SK-N-SH treated with all-trans-retinoic acid at 6 μM for 48 hours (cell line): Measurements from ENCODE around the gene NFIX.

ENCODE experiments used
- ATAC-seq: fragments of 200-7000 bp; cut with Tn5 transposase; 3 replicates; pipeline ENCODE4 v1.9.1; 2020; ENCODE audit warnings: mild to moderate bottlenecking, moderate library complexity
- ARNTL ChIP-seq: fragments of 450-650 bp; formaldehyde crosslinking; IDR thresholded peaks from 2 replicates; pipeline ENCODE4 v1.5.0; 2020; ENCODE audit warnings: low read depth, mild to moderate bottlenecking, moderate library complexity, borderline replicate concordance
- CREB5 ChIP-seq: fragments of 250-450 bp; sonication (Bioruptor Pico); IDR thresholded peaks from 2 replicates; pipeline ENCODE4 v1.5.1; 2020; ENCODE audit warnings: low read depth, mild to moderate bottlenecking, moderate library complexity
- CSDC2 ChIP-seq: fragments of 250-450 bp; sonication (Bioruptor Pico); IDR thresholded peaks from 2 replicates; pipeline ENCODE4 v1.5.0; 2020; ENCODE audit warnings: mild to moderate bottlenecking, moderate library complexity
- ESRRG ChIP-seq: fragments of 250-450 bp; sonication (Bioruptor Pico); IDR thresholded peaks from 2 replicates; pipeline ENCODE4 v1.6.1; 2021; ENCODE audit warnings: mild to moderate bottlenecking
- ISL1 ChIP-seq: fragments of 250-450 bp; sonication (Bioruptor Pico); IDR thresholded peaks from 2 replicates; pipeline ENCODE4 v2.1.2; 2022; ENCODE audit warnings: mild to moderate bottlenecking, moderate library complexity
- PATZ1 ChIP-seq: fragments of 250-450 bp; sonication (Bioruptor Pico); IDR thresholded peaks from 2 replicates; pipeline ENCODE4 v1.8.0; 2020; ENCODE audit warnings: mild to moderate bottlenecking, moderate library complexity, borderline replicate concordance
- POU6F1 ChIP-seq: fragments of 250-450 bp; sonication (Bioruptor Pico); IDR thresholded peaks from 2 replicates; pipeline ENCODE4 v1.8.0; 2021; ENCODE audit warnings: low read depth, mild to moderate bottlenecking, moderate library complexity, borderline replicate concordance
- PPARA ChIP-seq: fragments of 250-450 bp; sonication (Bioruptor Pico); IDR thresholded peaks from 2 replicates; pipeline ENCODE4 v1.5.0; 2020; ENCODE audit warnings: mild to moderate bottlenecking, borderline replicate concordance
- TCF4 ChIP-seq: fragments of 250-450 bp; sonication (Bioruptor Pico); IDR thresholded peaks from 2 replicates; pipeline ENCODE4 v1.8.0; 2021; ENCODE audit warnings: mild to moderate bottlenecking, moderate library complexity, borderline replicate concordance
- TSHZ2 ChIP-seq: fragments of 250-450 bp; sonication (Bioruptor Pico); IDR thresholded peaks from 2 replicates; pipeline ENCODE4 v1.5.0; 2020; ENCODE audit warnings: mild to moderate bottlenecking, moderate library complexity
- ZFP3 ChIP-seq: fragments of 250-450 bp; sonication (Bioruptor Pico); IDR thresholded peaks from 2 replicates; pipeline ENCODE4 v1.5.0; 2020; ENCODE audit warnings: mild to moderate bottlenecking, moderate library complexity
- ZFP30 ChIP-seq: fragments of 450-650 bp; formaldehyde crosslinking; IDR thresholded peaks from 2 replicates; pipeline ENCODE4 v1.5.0; 2022; ENCODE audit warnings: mild to moderate bottlenecking, moderate library complexity
- ZNF565 ChIP-seq: fragments of 450-650 bp; formaldehyde crosslinking; conservative IDR thresholded peaks from 2 replicates; pipeline ENCODE4 v1.5.0; 2020; ENCODE audit warnings: low read depth, mild to moderate bottlenecking, moderate library complexity
- ZNF70 ChIP-seq: fragments of 450-650 bp; formaldehyde crosslinking; IDR thresholded peaks from 2 replicates; pipeline ENCODE4 v1.5.0; 2020; ENCODE audit warnings: mild to moderate bottlenecking, moderate library complexity
- ZNF8 ChIP-seq: fragments of 450-650 bp; formaldehyde crosslinking; IDR thresholded peaks from 2 replicates; pipeline ENCODE4 v1.5.0; 2020; ENCODE audit warnings: mild to moderate bottlenecking, moderate library complexity

The NFIX gene

GRCh38 chr19:13054626-13055212 is 59.4 kb downstream of the NFIX start:
- no peak for TF ChIP-seq ZFP30 (CRISPR knock-in tag)
- ATAC-seq: peak; percentile 2; the same call in 2 of the 3 replicates

- peak; percentile 80 for ATAC-seq
- TF ChIP-seq ESRRG (CRISPR knock-in tag) (no peak), TCF4 (CRISPR knock-in tag) (peak; percentile 59), POU6F1 (no peak), ZNF8 (CRISPR knock-in tag) (no peak), ZFP3 (CRISPR knock-in tag) (no peak), TSHZ2 (CRISPR knock-in tag) (no peak), ARNTL (no peak), PATZ1 (CRISPR knock-in tag) (peak; percentile 87; the same call in 1 of the 2 replicates), ZNF565 (CRISPR knock-in tag) (no peak), CREB5 (CRISPR knock-in tag) (0 out of 2 replicates have a peak, but pooled peaks have one; percentile 61), ISL1 (CRISPR knock-in tag) (peak; percentile 50; the same call in 1 of the 2 replicates), CSDC2 (CRISPR knock-in tag) (no peak; the same call in 1 of the 2 replicates), ZNF70 (CRISPR knock-in tag) (no peak), PPARA (CRISPR knock-in tag) (no peak)
Observed at GRCh38 chr19:13055213-13056051, 60.2 kb downstream of the NFIX start.

GRCh38 chr19:13056052-13056660 is 60.9 kb downstream of the NFIX start:
- ATAC-seq: peak; percentile 55

More at GRCh38 chr19:13056052-13056660, 60.9 kb downstream of the NFIX start:
- TF ChIP-seq PATZ1 (CRISPR knock-in tag): peak; percentile 67; the same call in 1 of the 2 replicates
- TF ChIP-seq CREB5 (CRISPR knock-in tag): no peak
